Activated CD8-positive, alpha-beta memory T cell treated with anti-CD3 and anti-CD28 coated beads, Interleukin-2, amount 10 ng/mL, durations not matched to agents 7 days and 5 days (primary cell): ENCODE results near the gene KLHL15. TPM values are rescaled to one million over a fixed set of nuclear protein-coding genes. Genes with fewer than 3 reads are reported as not detected.

Source experiments
- ATAC-seq: fragments of 150-1000 bp; cut with Tn5 transposase; one replicate; pipeline ENCODE4 v1.10.0; 2021; ENCODE audit warnings: moderate library complexity
- CTCF ChIA-PET: fragments of 350-600 bp; sonication (Branson Sonifier 250); formaldehyde crosslinking; loops from one replicate; lab custom pipeline; 2021; ENCODE audit warnings: antibody characterized with exemption; lab: Charles Lee
- DNase-seq: peaks from one replicate; pipeline ENCODE4 v3.0.0-alpha.2; 2020
- H3K27ac Mint-ChIP-seq: one replicate; pipeline ENCODE4 v1.8.0; 2021; ENCODE audit warnings: mild to moderate bottlenecking, mixed read lengths
- H3K27me3 Mint-ChIP-seq: one replicate; pipeline ENCODE4 v1.8.0; 2021; ENCODE audit warnings: mixed read lengths
- H3K36me3 Mint-ChIP-seq: one replicate; pipeline ENCODE4 v1.8.0; 2021; ENCODE audit warnings: mild to moderate bottlenecking, mixed read lengths
- H3K4me1 Mint-ChIP-seq: one replicate; pipeline ENCODE4 v1.8.0; 2021; ENCODE audit warnings: mixed read lengths
- H3K4me3 Mint-ChIP-seq: one replicate; pipeline ENCODE4 v1.8.0; 2021; ENCODE audit warnings: mild to moderate bottlenecking, moderate library complexity, mixed read lengths
- H3K9me3 Mint-ChIP-seq: one replicate; pipeline ENCODE4 v1.8.0; 2022; ENCODE audit warnings: low read depth, mixed read lengths
- total RNA-seq, 2 experiments: library from RNA; stranded (reverse); gene quantifications; one replicate each; pipeline ENCODE4 v1.2.3, GENCODE V29; 2021

Gene KLHL15
- total RNA-seq, 2 experiments from 2014 or later = 9.5 to 11.5 TPM

DNA sequence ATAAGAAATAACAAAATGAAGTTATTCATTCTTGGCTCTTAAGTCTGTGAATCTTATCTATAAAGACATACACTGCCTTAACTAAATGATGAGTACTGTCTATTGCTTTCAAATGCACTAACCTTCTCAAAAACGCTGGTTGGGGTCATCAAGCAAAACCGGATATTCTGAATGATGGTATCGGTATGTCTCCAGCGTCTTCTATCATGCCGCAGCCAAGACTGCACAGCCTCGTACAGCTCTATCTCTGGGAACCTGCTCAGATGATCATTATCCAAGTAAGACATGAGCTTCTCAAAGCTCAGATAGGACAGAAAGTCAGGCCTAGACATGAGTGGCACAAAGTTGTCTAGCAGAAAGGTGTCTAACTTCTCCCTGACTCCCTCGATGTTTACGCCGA lies 21.1 kb downstream of the KLHL15 start:
- H3K4me3 Mint-ChIP-seq = no peak overlapping the region
- H3K36me3 Mint-ChIP-seq = peaks cover 22% of the 10 kb centered on the region
- H3K27ac Mint-ChIP-seq = peak overlapping the region; percentile 32
- ATAC-seq (no peak), DNase-seq (no peak)
- CTCF ChIA-PET = interaction anchor here (1.4 kb wide), 1 partner anchor 97 kb away, joined by 3 read pairs; no protein-coding TSS in a partner anchor
- no peaks in the 10 kb centered on the region for H3K27me3 Mint-ChIP-seq
- H3K4me1 Mint-ChIP-seq = peaks cover 32% of the 10 kb centered on the region
- H3K9me3 Mint-ChIP-seq = no peaks in the 10 kb centered on the region

GRCh38 chrX:24005028-24005427 lies 22.0 kb downstream of the KLHL15 start:
- Mint-ChIP-seq H3K9me3 (no peaks in the 10 kb centered on the region), H3K4me3 (no peak overlapping the region), H3K27me3 (no peaks in the 10 kb centered on the region), H3K27ac (peak overlapping the region; percentile 50), H3K4me1 (peaks cover 26% of the 10 kb centered on the region), H3K36me3 (peaks cover 21% of the 10 kb centered on the region)
- no peak for ATAC-seq
- CTCF ChIA-PET = interaction anchor here (1.2 kb wide), 1 partner anchor 22 kb away, joined by 3 read pairs; the partner anchor contains the start of gene KLHL15
- no peak for DNase-seq

DNA sequence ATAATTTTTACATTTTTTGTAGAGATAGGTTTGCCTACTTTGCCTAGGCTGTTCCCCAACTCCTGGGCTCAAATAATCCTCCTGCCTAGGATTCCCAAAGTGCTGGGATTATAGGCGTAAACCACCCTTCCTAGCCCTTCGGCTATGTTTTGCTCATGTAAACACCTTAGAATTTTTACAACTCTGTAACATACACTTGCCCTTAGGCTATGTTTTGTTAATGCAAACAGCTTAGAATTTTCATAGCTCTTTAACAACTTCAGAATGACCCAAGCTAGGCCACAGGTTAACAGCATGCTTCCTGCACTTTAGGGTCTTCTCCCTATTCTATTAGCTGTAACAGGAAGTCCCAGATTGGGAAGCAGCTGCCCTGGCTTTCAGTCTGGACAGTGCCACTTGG lies 24.2 kb downstream of the KLHL15 start:
- Mint-ChIP-seq H3K4me3 (no peak overlapping the region), H3K27me3 (no peaks in the 10 kb centered on the region), H3K27ac (no peak overlapping the region), H3K36me3 (peaks cover 26% of the 10 kb centered on the region), H3K9me3 (no peaks in the 10 kb centered on the region), H3K4me1 (peaks cover 20% of the 10 kb centered on the region)
- CTCF ChIA-PET = interaction anchor here (0.8 to 0.9 kb wide), 2 partner anchors 11 to 486 kb away, joined by 3 read pairs; no protein-coding TSS in a partner anchor
- ATAC-seq (no peak), DNase-seq (no peak)

DNA sequence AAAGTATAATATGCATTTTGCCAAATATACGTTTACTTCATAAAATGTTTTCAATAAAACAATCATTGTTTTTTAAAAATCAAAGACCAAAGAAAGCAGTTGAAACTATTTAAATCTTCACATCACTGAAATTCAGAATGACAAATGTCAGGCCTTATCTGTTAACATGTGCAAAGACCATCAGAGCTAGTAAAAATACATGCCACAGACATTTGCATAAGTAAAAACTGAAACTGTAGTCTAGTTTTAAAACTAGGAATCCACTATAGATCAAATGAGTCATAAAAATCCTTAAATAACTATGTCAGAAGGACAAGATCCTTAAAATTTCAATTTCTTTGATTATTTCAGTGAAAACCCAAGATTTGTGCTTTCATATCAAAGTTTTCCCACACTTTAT lies 24.8 kb downstream of the KLHL15 start:
- ATAC-seq (no peak), DNase-seq (no peak)
- peaks cover 20% of the 10 kb centered on the region for H3K4me1 Mint-ChIP-seq
- no peaks in the 10 kb centered on the region for H3K27me3 Mint-ChIP-seq
- H3K4me3 Mint-ChIP-seq = no peak overlapping the region
- CTCF ChIA-PET = interaction anchor here (0.8 to 0.9 kb wide), 2 partner anchors 10 to 487 kb away, joined by 3 read pairs; no protein-coding TSS in a partner anchor
- H3K27ac Mint-ChIP-seq = no peak overlapping the region
- H3K9me3 Mint-ChIP-seq = no peaks in the 10 kb centered on the region
- H3K36me3 Mint-ChIP-seq = peaks cover 26% of the 10 kb centered on the region

DNA sequence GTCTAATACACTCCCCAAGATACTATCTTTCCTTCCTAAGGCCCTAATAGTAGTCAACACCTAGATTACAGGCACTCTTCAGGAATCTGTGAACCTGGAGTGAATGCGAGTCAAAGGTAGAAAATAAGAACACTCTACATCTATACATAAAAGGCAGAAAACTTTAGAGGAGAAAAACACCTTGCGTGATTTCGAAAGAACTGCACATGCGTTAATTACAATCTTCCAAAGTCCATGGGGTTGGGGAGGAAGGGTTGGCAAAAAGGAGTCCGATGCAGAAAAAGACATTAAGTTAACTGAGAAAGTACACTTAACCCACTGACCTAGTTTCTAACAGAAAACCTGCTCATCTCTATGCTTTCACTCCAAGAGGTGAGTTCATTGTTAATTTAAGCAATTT lies 27.3 kb downstream of the KLHL15 start:
- CTCF ChIA-PET = no interaction called here
- peaks cover 9% of the 10 kb centered on the region for H3K4me1 Mint-ChIP-seq
- H3K36me3 Mint-ChIP-seq = peaks cover 17% of the 10 kb centered on the region

DNA sequence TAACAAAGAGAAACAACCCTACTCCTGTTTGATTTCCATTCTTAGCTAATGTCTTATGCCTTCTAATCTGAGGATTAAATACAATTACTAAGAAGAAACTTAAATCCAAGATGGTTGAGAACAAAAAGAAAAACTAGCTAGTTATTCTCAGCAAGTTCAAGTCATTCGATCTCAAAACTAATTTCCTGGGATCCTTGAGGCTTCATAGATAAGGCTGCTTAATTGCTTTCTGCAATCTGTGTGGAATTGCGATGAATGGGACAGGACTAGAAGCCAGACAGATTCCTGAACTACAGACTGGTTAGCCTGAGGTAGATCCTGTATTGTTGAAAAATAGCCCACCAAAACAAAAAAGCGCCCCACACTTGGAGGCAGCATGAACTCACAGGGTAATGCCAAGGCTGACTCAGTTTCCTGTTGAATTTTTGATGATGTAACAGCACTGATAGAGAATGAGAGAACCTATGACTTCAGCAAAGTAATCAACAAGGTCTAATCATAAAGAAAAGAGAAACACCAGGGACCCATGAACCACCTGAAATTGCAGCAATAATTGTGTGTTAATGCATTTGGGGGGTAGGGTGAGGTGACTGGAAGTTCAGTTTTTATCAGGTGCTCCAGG lies 33.9 kb downstream of the KLHL15 start:
- no peak for DNase-seq
- no peak for ATAC-seq
- Mint-ChIP-seq H3K4me1 (peaks cover 28% of the 10 kb centered on the region), H3K36me3 (peaks cover 32% of the 10 kb centered on the region), H3K27ac (no peak overlapping the region), H3K9me3 (no peaks in the 10 kb centered on the region), H3K27me3 (no peaks in the 10 kb centered on the region), H3K4me3 (no peak overlapping the region)
- CTCF ChIA-PET = interaction anchor here (1.1 to 1.4 kb wide), 3 partner anchors 9 to 85 kb away, joined by 3 to 5 read pairs (median 4); partner anchors contain the start of genes APOO, CXorf58 and EIF2S3

More for the DNA sequence above, 27.3 kb downstream of the KLHL15 start:
- DNase-seq (no peak), ATAC-seq (no peak)
- H3K4me3 Mint-ChIP-seq = no peak overlapping the region
- no peaks in the 10 kb centered on the region for H3K27me3 Mint-ChIP-seq
- H3K9me3 Mint-ChIP-seq = no peaks in the 10 kb centered on the region
- H3K27ac Mint-ChIP-seq = no peak overlapping the region

DNA sequence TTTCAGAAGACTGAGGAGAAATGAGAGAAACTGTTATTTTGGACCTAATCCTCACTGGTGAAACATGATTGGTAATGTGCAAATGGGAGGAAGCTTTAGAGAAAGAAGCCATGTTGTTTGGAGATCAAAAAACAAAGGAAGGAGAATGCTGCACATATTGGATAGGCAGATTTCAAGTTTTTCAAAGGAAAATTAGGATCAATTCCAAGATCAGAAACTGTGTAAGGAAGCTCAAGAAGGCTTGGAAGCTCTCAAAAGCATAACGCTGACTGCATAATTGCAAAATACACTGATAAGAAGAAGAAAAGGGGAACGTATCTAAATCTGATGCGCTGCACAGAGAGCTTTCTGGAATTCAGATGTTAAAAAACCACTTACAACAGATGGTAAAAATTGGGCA lies 34.6 kb downstream of the KLHL15 start:
- DNase-seq = no peak
- no peak overlapping the region for H3K4me3 Mint-ChIP-seq
- no peak overlapping the region for H3K27ac Mint-ChIP-seq
- peaks cover 38% of the 10 kb centered on the region for H3K36me3 Mint-ChIP-seq
- ATAC-seq = no peak
- no peaks in the 10 kb centered on the region for H3K9me3 Mint-ChIP-seq
- peaks cover 28% of the 10 kb centered on the region for H3K4me1 Mint-ChIP-seq
- no peaks in the 10 kb centered on the region for H3K27me3 Mint-ChIP-seq
- CTCF ChIA-PET = interaction anchor here (0.9 to 1.5 kb wide), 5 partner anchors 8 to 84 kb away, joined by 3 to 5 read pairs (median 3); partner anchors contain the start of genes APOO, CXorf58 and EIF2S3

DNA sequence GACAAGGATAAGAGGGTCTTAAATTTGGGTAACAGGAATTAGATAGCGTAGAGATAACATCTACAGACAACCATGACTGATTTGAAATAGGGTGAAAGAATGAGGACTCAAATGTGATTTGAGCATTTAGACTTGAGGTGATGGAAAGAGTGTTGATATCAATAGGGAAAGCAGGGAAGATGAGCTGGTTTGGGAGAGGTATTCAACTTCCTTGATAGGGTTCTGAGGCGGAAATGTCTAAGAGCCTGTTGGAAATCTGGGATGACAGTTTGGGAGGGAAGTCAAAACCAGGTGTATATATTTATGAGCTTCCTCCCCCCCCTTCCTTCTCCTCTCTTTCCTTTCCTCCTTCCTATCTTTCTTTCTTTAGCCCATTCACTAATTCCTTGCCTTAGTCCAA lies 36.5 kb downstream of the KLHL15 start:
- ATAC-seq = no peak
- H3K36me3 Mint-ChIP-seq = peaks cover 43% of the 10 kb centered on the region
- no peak overlapping the region for H3K4me3 Mint-ChIP-seq
- no peaks in the 10 kb centered on the region for H3K9me3 Mint-ChIP-seq
- no peak overlapping the region for H3K27ac Mint-ChIP-seq
- DNase-seq = no peak
- H3K4me1 Mint-ChIP-seq = peaks cover 30% of the 10 kb centered on the region
- no peaks in the 10 kb centered on the region for H3K27me3 Mint-ChIP-seq
- CTCF ChIA-PET = no interaction called here

DNA sequence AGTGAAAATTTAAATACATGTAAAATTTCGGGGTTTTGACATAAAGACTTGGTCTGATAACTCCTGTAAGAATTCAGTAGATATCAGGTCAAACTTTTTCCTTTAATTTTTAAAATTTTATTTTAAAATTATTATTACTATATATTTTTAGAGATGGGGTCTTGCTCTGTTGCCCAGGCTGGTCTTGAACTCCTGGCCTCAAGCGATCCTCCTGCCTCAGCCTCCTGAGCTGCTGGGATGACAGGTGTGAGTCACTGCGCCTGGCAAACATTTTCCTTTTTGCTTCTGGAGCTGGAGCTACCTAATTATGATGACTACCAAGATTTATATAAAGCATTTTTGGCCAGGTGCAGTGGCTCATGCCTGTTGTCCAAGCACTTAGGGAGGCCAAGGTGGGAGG lies 37.3 kb downstream of the KLHL15 start:
- Mint-ChIP-seq H3K36me3 (peaks cover 42% of the 10 kb centered on the region), H3K9me3 (no peaks in the 10 kb centered on the region), H3K27me3 (no peaks in the 10 kb centered on the region), H3K4me1 (peaks cover 30% of the 10 kb centered on the region), H3K4me3 (no peak overlapping the region), H3K27ac (no peak overlapping the region)
- CTCF ChIA-PET = no interaction called here
- no peak for DNase-seq
- ATAC-seq = no peak

- H3K4me1 Mint-ChIP-seq = peaks cover 6% of the 10 kb centered on the region
- H3K27me3 Mint-ChIP-seq = no peaks in the 10 kb centered on the region
- no peaks in the 10 kb centered on the region for H3K9me3 Mint-ChIP-seq
- DNase-seq (no peak), ATAC-seq (no peak)
- H3K36me3 Mint-ChIP-seq = peaks cover 22% of the 10 kb centered on the region
- H3K4me3 Mint-ChIP-seq = no peak overlapping the region
- CTCF ChIA-PET = no interaction called here
- no peak overlapping the region for H3K27ac Mint-ChIP-seq
Observed at GRCh38 chrX:23982891-23983290, 44.1 kb downstream of the KLHL15 start.

DNA sequence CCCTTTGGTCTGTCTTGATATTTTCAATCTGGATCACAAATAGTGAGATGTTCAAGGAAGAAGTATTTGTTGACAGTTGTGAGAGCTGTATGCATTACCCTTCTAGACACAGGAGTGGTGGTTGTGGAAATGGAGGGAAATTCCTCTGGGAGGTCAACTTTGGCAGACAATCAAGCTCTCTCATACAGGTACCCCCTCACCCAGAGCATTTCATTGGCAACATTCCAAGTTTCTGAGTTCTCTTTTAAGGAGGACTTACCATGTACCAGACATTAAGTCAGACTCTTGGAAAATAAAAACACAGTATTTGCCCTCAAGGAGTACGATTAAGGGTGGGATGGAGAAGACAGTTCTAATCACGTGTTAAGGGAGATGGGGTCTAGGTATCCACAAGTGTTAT lies 45.3 kb downstream of the KLHL15 start:
- DNase-seq (no peak), ATAC-seq (no peak)
- H3K4me1 Mint-ChIP-seq = peaks cover 6% of the 10 kb centered on the region
- no peak overlapping the region for H3K4me3 Mint-ChIP-seq
- no peak overlapping the region for H3K27ac Mint-ChIP-seq
- no peaks in the 10 kb centered on the region for H3K9me3 Mint-ChIP-seq
- CTCF ChIA-PET = no interaction called here
- peaks cover 15% of the 10 kb centered on the region for H3K36me3 Mint-ChIP-seq
- H3K27me3 Mint-ChIP-seq = no peaks in the 10 kb centered on the region

GRCh38 chrX:23981222-23981621 lies 45.8 kb downstream of the KLHL15 start:
- CTCF ChIA-PET = no interaction called here
- Mint-ChIP-seq H3K4me1 (peaks cover 4% of the 10 kb centered on the region), H3K27ac (no peak overlapping the region), H3K36me3 (peaks cover 13% of the 10 kb centered on the region), H3K27me3 (no peaks in the 10 kb centered on the region), H3K4me3 (no peak overlapping the region), H3K9me3 (no peaks in the 10 kb centered on the region)
- ATAC-seq (no peak), DNase-seq (no peak)

DNA sequence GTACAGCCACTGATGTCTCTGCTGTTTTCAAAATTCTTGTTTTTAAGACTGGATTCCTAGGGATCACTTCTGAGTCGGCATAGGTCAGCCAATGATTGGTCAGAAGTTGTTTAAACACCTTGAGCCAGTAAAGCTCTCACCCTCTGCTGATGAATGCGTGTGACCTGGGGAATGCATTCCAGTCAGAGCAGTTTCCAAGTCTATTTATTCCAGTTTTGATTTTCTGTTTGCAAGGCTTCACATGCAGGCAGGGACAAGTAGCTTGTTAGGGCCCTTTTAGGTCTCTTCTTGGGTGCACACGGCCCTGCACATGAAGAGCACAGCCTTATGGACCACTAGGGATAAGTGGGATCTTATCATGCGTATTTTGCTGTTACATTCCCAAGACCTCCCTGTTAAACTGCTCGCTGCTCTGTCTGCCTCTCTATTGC lies 47.0 kb downstream of the KLHL15 start:
- CTCF ChIA-PET = no interaction called here
- H3K27me3 Mint-ChIP-seq = no peaks in the 10 kb centered on the region
- DNase-seq = no peak
- H3K4me3 Mint-ChIP-seq = no peak overlapping the region
- peaks cover 1% of the 10 kb centered on the region for H3K4me1 Mint-ChIP-seq
- no peak for ATAC-seq
- H3K36me3 Mint-ChIP-seq = peaks cover 11% of the 10 kb centered on the region
- no peaks in the 10 kb centered on the region for H3K9me3 Mint-ChIP-seq
- H3K27ac Mint-ChIP-seq = no peak overlapping the region

DNA sequence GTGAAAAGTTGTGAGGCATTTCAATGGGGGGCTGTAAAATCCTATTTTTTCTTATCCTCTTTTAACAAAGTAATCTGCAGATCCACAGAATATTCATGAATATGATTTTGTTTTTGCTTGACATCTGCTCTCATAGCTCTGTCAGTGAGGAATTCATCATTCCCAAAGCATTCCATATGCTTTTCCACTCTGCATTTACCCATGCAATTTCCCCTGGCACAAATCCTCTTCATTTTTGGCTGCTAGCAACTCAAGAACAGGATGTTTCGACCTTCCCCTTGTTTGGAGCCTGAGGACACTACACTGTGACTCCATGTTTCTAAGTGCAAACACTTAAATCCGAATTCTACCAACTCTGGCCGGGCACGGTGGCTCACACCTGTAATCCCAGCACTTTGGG lies 48.5 kb downstream of the KLHL15 start:
- H3K27ac Mint-ChIP-seq = no peak overlapping the region
- ATAC-seq = no peak
- H3K9me3 Mint-ChIP-seq = no peaks in the 10 kb centered on the region
- DNase-seq = no peak
- H3K27me3 Mint-ChIP-seq = no peaks in the 10 kb centered on the region
- peaks cover 10% of the 10 kb centered on the region for H3K36me3 Mint-ChIP-seq
- CTCF ChIA-PET = no interaction called here
- H3K4me1 Mint-ChIP-seq = peaks cover 1% of the 10 kb centered on the region
- no peak overlapping the region for H3K4me3 Mint-ChIP-seq
